ENCODE measurements around the gene MIF4GD. TPM values are rescaled to one million over a fixed set of nuclear protein-coding genes. Genes with fewer than 3 reads are reported as not detected.
"Not testable (repeated sequence)": the region's sequence is repeated elsewhere in the genome, so short reads cannot be mapped to it uniquely, and the experiment has no call there.

MIF4GD gene
- total and polyA plus RNA-seq, 7 experiments from 2014 or later: 26.9 to 90.0 (median 37.1) TPM

DNA sequence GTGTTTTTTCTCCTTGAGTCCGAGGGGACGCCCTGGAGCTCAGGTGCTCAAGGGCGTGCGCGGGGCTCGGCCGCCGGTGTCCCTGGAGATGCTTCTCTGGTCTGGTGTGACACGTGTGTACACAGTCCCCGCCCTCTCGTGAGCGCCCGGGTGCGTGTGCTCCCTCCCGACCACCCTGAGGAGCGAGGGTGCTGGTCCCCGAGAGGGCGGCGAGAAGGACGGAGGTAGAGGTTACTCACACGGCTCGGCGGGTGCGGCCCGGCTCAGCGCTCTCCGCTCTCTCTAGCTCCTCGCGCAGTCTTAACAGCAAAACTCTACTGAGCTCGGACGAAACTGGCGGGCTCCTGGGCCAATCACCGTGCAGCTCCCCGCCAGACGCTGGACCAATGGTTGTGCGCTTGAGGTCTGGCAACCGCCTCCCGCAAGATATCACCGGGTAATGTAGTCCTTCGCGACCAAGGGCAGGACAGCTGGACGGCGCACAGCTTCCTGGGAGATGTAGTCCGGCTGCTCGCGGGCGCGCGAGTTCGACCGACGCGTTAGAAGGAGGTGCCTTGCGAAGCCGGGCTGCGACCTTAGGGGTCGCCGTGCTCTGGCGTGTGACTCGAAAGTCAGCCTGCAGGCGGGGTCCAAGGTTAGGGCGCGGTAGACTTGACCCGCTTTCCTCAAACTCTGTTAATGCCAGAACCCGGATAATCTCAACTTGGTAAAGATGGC, 18.2 kb upstream of the MIF4GD start, which contains the start of gene SLC25A19:
Gene SLC25A19, minus strand, starts transcription at position 319 of the 717 bp plus-strand sequence. CDS start 2,669 bp downstream, outside the sequence.
- H3K27me3 ChIP-seq (ENCODE audit: control insufficient read depth in 2 of 2, insufficient read depth in 2 of 2, low read length in 2 of 2): no peaks in the 10 kb centered on the region
- Mint-ChIP-seq H3K9me3 (no peaks in the 10 kb centered on the region), H3K27me3 (peaks cover 0 to 2% (median 0%) of the 10 kb centered on the region in 5 donors), H3K27ac (peak within 1 kb of the TSS; percentile 99 to 100 (median 100)), H3K36me3 (peaks cover 0 to 8% (median 5%) of the 10 kb centered on the region in 5 donors), H3K4me1 (peaks cover 6 to 28% (median 15%) of the 10 kb centered on the region in 7 donors), H3K4me3 (peak within 1 kb of the TSS; percentile 96 to 100 (median 100))
- intact Hi-C loops (cut with micrococcal nuclease): loop anchor here (1.0 to 2.0 kb wide), 16 partner anchors 18 to 690 kb away; partner anchors contain the start of genes GGA3 (in 2 of the 2), GRB2 (in 2 of the 2), JPT1 (in 2 of the 2) and MIF4GD (in 2 of the 2)
- peak within 1 kb of the TSS; percentile 84 for H3K4me3 ChIP-seq (ENCODE audit: low read length)
- H3K36me3 ChIP-seq (ENCODE audit: control insufficient read depth in 2 of 3, insufficient read depth in 3 of 3, low read length in 3 of 3): peaks cover 0 to 18% (median 0%) of the 10 kb centered on the region in 3 experiments
- peak within 1 kb of the TSS; percentile 90 for H3K27ac ChIP-seq (ENCODE audit: low read depth, low read length)
- H3K4me1 ChIP-seq (ENCODE audit: control insufficient read depth in 2 of 2, insufficient read depth in 2 of 2, low read length in 2 of 2): peaks cover 0 to 6% of the 10 kb centered on the region in 2 donors
- DNase-seq (peak; percentile 80 to 98 (median 95)), ATAC-seq (peak; percentile 96)
- CTCF ChIA-PET: interaction anchor here (0.6 to 2.9 kb wide), 19 partner anchors 17 to 1156 kb away, joined by 3 to 19 read pairs (median 4); partner anchors contain the start of genes GGA3, GRB2, MIF4GD and MRPS7
- H3K9me3 ChIP-seq (ENCODE audit: control insufficient read depth in 2 of 3, low read length in 3 of 3): no peaks in the 10 kb centered on the region
- POLR2A ChIA-PET: interaction anchor here (0.5 to 3.9 kb wide), 32 partner anchors 11 to 495 kb away, joined by 3 to 73 read pairs (median 3); partner anchors contain the start of genes GGA3, GRB2, JPT1 and MIF4GD

DNA sequence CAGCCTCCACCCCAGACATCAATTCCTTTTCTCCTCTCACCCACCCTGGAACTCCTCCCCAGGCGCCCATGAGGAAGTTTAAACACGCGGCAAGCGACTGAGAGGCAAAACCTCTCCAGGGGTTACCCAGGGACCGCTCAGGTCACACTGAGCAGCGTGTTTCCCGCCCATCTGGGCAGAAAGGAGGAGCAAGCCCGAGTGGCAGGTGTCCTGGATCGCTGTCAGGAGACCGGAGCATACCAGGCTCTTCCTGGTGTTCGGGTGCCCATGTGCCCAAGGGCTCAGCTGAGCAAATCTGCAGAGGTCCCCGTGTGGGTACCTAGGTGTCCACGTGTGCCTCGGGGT, 17.7 kb upstream of the MIF4GD start:
- ChIA-PET CTCF (interaction anchor here (0.6 to 2.9 kb wide), 16 partner anchors 16 to 953 kb away, joined by 3 to 19 read pairs (median 4); partner anchors contain the start of genes GGA3, GRB2, MIF4GD and MRPS7), POLR2A (interaction anchor here (0.6 to 3.9 kb wide), 24 partner anchors 10 to 488 kb away, joined by 3 to 73 read pairs (median 3); partner anchors contain the start of genes GGA3, GRB2, JPT1 and MIF4GD)
- H3K27ac Mint-ChIP-seq: peak overlapping the region; percentile 99 to 100 (median 100)
- no peaks in the 10 kb centered on the region for H3K9me3 Mint-ChIP-seq
- Histone ChIP-seq H3K36me3 (ENCODE audit: control insufficient read depth in 2 of 3, insufficient read depth in 3 of 3, low read length in 3 of 3) (peaks cover 0 to 18% (median 0%) of the 10 kb centered on the region in 3 experiments), H3K9me3 (ENCODE audit: control insufficient read depth in 2 of 3, low read length in 3 of 3) (no peaks in the 10 kb centered on the region), H3K4me3 (ENCODE audit: low read length) (peak overlapping the region; percentile 84), H3K4me1 (ENCODE audit: control insufficient read depth in 2 of 2, insufficient read depth in 2 of 2, low read length in 2 of 2) (peaks cover 0 to 6% of the 10 kb centered on the region in 2 donors), H3K27me3 (ENCODE audit: control insufficient read depth in 2 of 2, insufficient read depth in 2 of 2, low read length in 2 of 2) (no peaks in the 10 kb centered on the region), H3K27ac (ENCODE audit: low read depth, low read length) (peak overlapping the region; percentile 90)
- H3K4me1 Mint-ChIP-seq: peaks cover 6 to 27% (median 15%) of the 10 kb centered on the region in 7 donors
- H3K36me3 Mint-ChIP-seq: peaks cover 0 to 9% (median 5%) of the 10 kb centered on the region in 5 donors
- intact Hi-C loops (cut with micrococcal nuclease): loop anchor here (1.0 to 2.0 kb wide), 16 partner anchors 17 to 691 kb away; partner anchors contain the start of genes GGA3 (in 2 of the 2), GRB2 (in 2 of the 2), JPT1 (in 2 of the 2) and MIF4GD (in 2 of the 2)
- H3K4me3 Mint-ChIP-seq: peak overlapping the region; percentile 96 to 100 (median 100)
- DNase-seq (peak in 2 of 9 donors; percentile 38 to 59), ATAC-seq (peak; percentile 5)
- H3K27me3 Mint-ChIP-seq: peaks cover 0 to 2% (median 0%) of the 10 kb centered on the region in 5 donors

DNA sequence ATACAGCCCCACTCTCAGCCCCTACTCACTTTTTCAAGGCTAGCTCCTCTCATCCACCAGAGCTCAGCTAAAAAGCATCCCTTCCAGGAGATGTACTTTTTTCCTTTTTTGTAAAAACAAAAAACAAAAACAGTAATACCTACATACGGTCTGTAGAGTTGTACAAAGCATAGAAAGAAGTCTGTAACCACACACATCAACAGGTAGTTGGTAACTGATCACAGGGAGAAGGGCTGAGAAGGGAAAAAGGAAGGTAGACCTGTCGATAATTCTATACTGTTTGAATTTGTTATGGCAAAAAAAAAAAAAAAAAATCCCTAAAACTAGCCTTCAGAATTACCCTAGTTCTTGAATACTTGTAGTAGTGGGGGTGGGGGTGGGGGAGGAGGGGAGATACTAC, 17.3 kb upstream of the MIF4GD start:
- Mint-ChIP-seq H3K36me3 (peaks cover 0 to 12% (median 6%) of the 10 kb centered on the region in 5 donors), H3K4me1 (peaks cover 6 to 27% (median 15%) of the 10 kb centered on the region in 7 donors)
- no peak for DNase-seq

DNA sequence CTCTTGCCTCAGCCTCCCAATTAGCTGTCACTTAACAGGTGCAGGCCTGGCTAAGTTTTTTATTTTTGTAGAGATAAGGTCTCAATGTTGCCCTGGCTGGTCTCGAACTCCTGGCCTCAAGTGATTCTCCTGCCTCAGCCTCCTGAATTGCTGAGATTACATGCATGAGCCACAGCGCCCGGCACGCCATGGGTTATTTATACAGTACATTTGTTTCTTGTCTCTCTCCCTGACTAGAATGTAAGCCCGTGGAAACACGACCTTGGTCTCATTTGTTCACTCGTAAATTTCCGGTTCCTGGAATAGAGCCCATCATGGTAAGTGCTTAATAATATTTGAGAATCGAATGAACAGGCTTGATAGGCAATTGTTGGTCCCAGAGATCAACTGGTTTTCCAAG, 16.2 kb upstream of the MIF4GD start:
- Mint-ChIP-seq H3K36me3 (peaks cover 0 to 15% (median 8%) of the 10 kb centered on the region in 5 donors), H3K4me3 (peak overlapping the region in 5 of 10 donors; percentile 21 to 100 (median 31)), H3K4me1 (peaks cover 6 to 27% (median 15%) of the 10 kb centered on the region in 7 donors), H3K27me3 (peaks cover 0 to 2% (median 0%) of the 10 kb centered on the region in 5 donors), H3K9me3 (no peaks in the 10 kb centered on the region), H3K27ac (no peak overlapping the region)
- ChIA-PET POLR2A (interaction anchor here (0.6 to 1.5 kb wide), 2 partner anchors 16 to 55 kb away, joined by 3 to 5 read pairs; partner anchors contain the start of gene MIF4GD), CTCF (no interaction called here)
- Histone ChIP-seq H3K36me3 (ENCODE audit: control insufficient read depth in 2 of 3, insufficient read depth in 3 of 3, low read length in 3 of 3) (peaks cover 0 to 21% (median 0%) of the 10 kb centered on the region in 3 experiments), H3K4me3 (ENCODE audit: low read length) (no peak overlapping the region), H3K4me1 (ENCODE audit: control insufficient read depth in 2 of 2, insufficient read depth in 2 of 2, low read length in 2 of 2) (peaks cover 0 to 6% of the 10 kb centered on the region in 2 donors), H3K27me3 (ENCODE audit: control insufficient read depth in 2 of 2, insufficient read depth in 2 of 2, low read length in 2 of 2) (no peaks in the 10 kb centered on the region), H3K9me3 (ENCODE audit: control insufficient read depth in 2 of 3, low read length in 3 of 3) (no peaks in the 10 kb centered on the region), H3K27ac (ENCODE audit: low read depth, low read length) (no peak overlapping the region)
- DNase-seq (no peak), ATAC-seq (no peak)
- intact Hi-C loops (cut with micrococcal nuclease): no loop called here

More for the DNA sequence above, 17.3 kb upstream of the MIF4GD start:
- peak overlapping the region; percentile 96 to 100 (median 100) for H3K4me3 Mint-ChIP-seq
- ChIA-PET POLR2A (interaction anchor here (0.6 to 3.9 kb wide), 7 partner anchors 16 to 394 kb away, joined by 3 to 73 read pairs (median 10); partner anchors contain the start of genes GGA3, GRB2, MIF4GD and MRPS7), CTCF (interaction anchor here (1.3 to 1.7 kb wide), 3 partner anchors 17 to 117 kb away, joined by 6 to 8 read pairs (median 7); partner anchors contain the start of genes GRB2 and MIF4GD)
- H3K27ac Mint-ChIP-seq: peak overlapping the region; percentile 99 to 100 (median 100)
- H3K9me3 ChIP-seq (ENCODE audit: control insufficient read depth in 2 of 3, low read length in 3 of 3): no peaks in the 10 kb centered on the region
- no peaks in the 10 kb centered on the region for H3K9me3 Mint-ChIP-seq
- H3K36me3 ChIP-seq (ENCODE audit: control insufficient read depth in 2 of 3, insufficient read depth in 3 of 3, low read length in 3 of 3): peaks cover 0 to 21% (median 0%) of the 10 kb centered on the region in 3 experiments
- no peaks in the 10 kb centered on the region for H3K27me3 ChIP-seq (ENCODE audit: control insufficient read depth in 2 of 2, insufficient read depth in 2 of 2, low read length in 2 of 2)
- H3K4me1 ChIP-seq (ENCODE audit: control insufficient read depth in 2 of 2, insufficient read depth in 2 of 2, low read length in 2 of 2): peaks cover 0 to 6% of the 10 kb centered on the region in 2 donors
- H3K27me3 Mint-ChIP-seq: peaks cover 0 to 2% (median 0%) of the 10 kb centered on the region in 5 donors
- H3K4me3 ChIP-seq (ENCODE audit: low read length): peak overlapping the region; percentile 84
- peak overlapping the region; percentile 90 for H3K27ac ChIP-seq (ENCODE audit: low read depth, low read length)
- no peak for ATAC-seq
- intact Hi-C loops (cut with micrococcal nuclease): loop anchor here in 1 of 2 donors (2.0 kb wide), 2 partner anchors 236 to 616 kb away; partner anchors contain the start of genes LLGL2 and MRPL38

DNA sequence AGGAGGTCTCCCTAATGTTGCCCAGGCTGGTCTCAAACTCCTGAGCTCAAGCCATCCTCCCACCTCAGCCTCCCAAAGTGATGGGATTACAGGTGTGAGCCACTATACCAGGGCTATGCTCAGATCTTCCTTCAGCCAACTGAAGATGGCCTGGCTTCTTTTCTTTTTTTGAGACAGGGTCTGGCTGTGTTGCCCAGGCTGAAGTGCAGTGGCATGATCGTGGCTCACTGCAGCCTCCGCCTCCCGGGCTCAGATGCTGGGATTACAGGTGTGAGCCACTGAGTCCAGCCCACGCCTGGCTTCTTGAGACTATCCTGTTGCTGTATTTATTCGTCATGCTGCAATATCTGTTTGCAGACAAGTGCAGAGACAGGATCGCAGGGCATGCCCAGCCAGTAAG, 14.1 kb upstream of the MIF4GD start:
- peaks cover 0 to 2% (median 0%) of the 10 kb centered on the region in 5 donors for H3K27me3 Mint-ChIP-seq
- H3K27ac Mint-ChIP-seq: no peak overlapping the region
- no peaks in the 10 kb centered on the region for H3K9me3 ChIP-seq (ENCODE audit: control insufficient read depth in 2 of 3, low read length in 3 of 3)
- no peak overlapping the region for H3K27ac ChIP-seq (ENCODE audit: low read depth, low read length)
- DNase-seq (no peak), ATAC-seq (no peak)
- CTCF ChIA-PET: interaction anchor here (1.3 kb wide), 1 partner anchor 13 kb away, joined by 4 read pairs; no protein-coding TSS in a partner anchor
- H3K36me3 Mint-ChIP-seq: peaks cover 3 to 19% (median 11%) of the 10 kb centered on the region in 5 donors
- peaks cover 0 to 28% (median 0%) of the 10 kb centered on the region in 3 experiments for H3K36me3 ChIP-seq (ENCODE audit: control insufficient read depth in 2 of 3, insufficient read depth in 3 of 3, low read length in 3 of 3)
- POLR2A ChIA-PET: interaction anchor here (1.0 to 4.9 kb wide), 2 partner anchors 13 to 23 kb away, joined by 3 to 19 read pairs; partner anchors contain the start of genes GGA3, MIF4GD and MRPS7
- peaks cover 6 to 21% (median 14%) of the 10 kb centered on the region in 7 donors for H3K4me1 Mint-ChIP-seq
- intact Hi-C loops (cut with micrococcal nuclease): no loop called here
- no peak overlapping the region for H3K4me3 ChIP-seq (ENCODE audit: low read length)
- H3K9me3 Mint-ChIP-seq: no peaks in the 10 kb centered on the region
- H3K4me1 ChIP-seq (ENCODE audit: control insufficient read depth in 2 of 2, insufficient read depth in 2 of 2, low read length in 2 of 2): peaks cover 0 to 6% of the 10 kb centered on the region in 2 donors
- no peak overlapping the region for H3K4me3 Mint-ChIP-seq
- H3K27me3 ChIP-seq (ENCODE audit: control insufficient read depth in 2 of 2, insufficient read depth in 2 of 2, low read length in 2 of 2): no peaks in the 10 kb centered on the region

DNA sequence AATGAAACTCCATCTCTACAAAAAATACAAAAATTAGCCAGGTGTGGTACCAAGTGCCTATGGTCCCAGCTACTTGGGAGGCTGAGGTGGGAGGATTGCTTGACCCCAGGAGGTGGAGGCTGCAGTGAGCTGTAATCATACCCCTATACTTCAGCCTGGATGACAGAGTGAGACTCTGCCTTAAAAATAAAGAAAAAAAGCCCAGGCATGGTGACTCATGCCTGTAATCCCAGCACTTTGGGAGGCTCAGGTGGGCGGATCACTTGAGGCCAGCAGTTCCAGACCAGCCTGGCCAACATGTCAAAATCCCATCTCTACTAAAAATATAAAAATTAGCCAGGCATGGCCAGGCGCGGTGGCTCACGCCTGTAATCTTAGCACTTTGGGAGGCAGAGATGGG, 9.2 kb upstream of the MIF4GD start:
- H3K4me1 ChIP-seq (ENCODE audit: control insufficient read depth in 2 of 2, insufficient read depth in 2 of 2, low read length in 2 of 2); H3K27ac ChIP-seq (ENCODE audit: low read depth, low read length); H3K4me3 ChIP-seq (ENCODE audit: low read length); H3K27me3 Mint-ChIP-seq; H3K4me3 Mint-ChIP-seq; H3K9me3 Mint-ChIP-seq; H3K4me1 Mint-ChIP-seq; DNase-seq; H3K9me3 ChIP-seq (ENCODE audit: control insufficient read depth in 2 of 3, low read length in 3 of 3); intact Hi-C loops (cut with micrococcal nuclease); CTCF ChIA-PET; ATAC-seq; H3K27ac Mint-ChIP-seq; H3K27me3 ChIP-seq (ENCODE audit: control insufficient read depth in 2 of 2, insufficient read depth in 2 of 2, low read length in 2 of 2): not testable (repeated sequence)
- POLR2A ChIA-PET: interaction anchor here (1.0 kb wide), 1 partner anchor 9 kb away, joined by 3 read pairs; the partner anchor contains the start of gene MIF4GD
- H3K36me3 ChIP-seq (ENCODE audit: control insufficient read depth in 2 of 3, insufficient read depth in 3 of 3, low read length in 3 of 3): peaks cover 0 to 14% (median 0%) of the 10 kb centered on the region in 3 experiments
- peaks cover 3 to 14% (median 4%) of the 10 kb centered on the region in 5 donors for H3K36me3 Mint-ChIP-seq
